Measurements from ENCODE around the gene MYPN. TPM values are rescaled to one million over a fixed set of nuclear protein-coding genes. Genes with fewer than 3 reads are reported as not detected.

Gene MYPN
- total RNA-seq, 2 donors from 2014 or later, result not detected

GRCh38 chr10:68253346-68253745 is 144.1 kb downstream of the MYPN start:
- 65% methylated on average over 1 of the region's 1 CpG; no CpG with 5 or more reads in 1 of the 2 experiments for WGBS, 2 experiments (ENCODE audit: insufficient coverage in 1 of 2, insufficient read length in 1 of 2)
- Histone ChIP-seq H3K9ac (ENCODE audit: extremely low read depth, low read length, poor library complexity, severe bottlenecking) (no peak overlapping the region), H3K4me1 (ENCODE audit: control insufficient read depth, insufficient read depth, low read length) (peaks cover 18% of the 10 kb centered on the region), H3K36me3 (ENCODE audit: control insufficient read depth, insufficient read depth, low read length) (no peaks in the 10 kb centered on the region), H3K4me3 (ENCODE audit: low read length) (no peak overlapping the region), H3K27me3 (ENCODE audit: control insufficient read depth, insufficient read depth, low read length, poor library complexity, severe bottlenecking) (no peaks in the 10 kb centered on the region), H3K9me3 (ENCODE audit: control insufficient read depth, low read length) (no peaks in the 10 kb centered on the region), H3K27ac (ENCODE audit: low read depth, low read length) (no peak overlapping the region)
- H3K4me3 Mint-ChIP-seq, result no peak overlapping the region
- H3K27ac Mint-ChIP-seq, result no peak overlapping the region
- no peak for DNase-seq
- peaks cover 26% of the 10 kb centered on the region for H3K4me1 Mint-ChIP-seq
- no peak for TF ChIP-seq CTCF (conservative IDR thresholded peaks at IDR 0.05)
- no peaks in the 10 kb centered on the region for H3K9me3 Mint-ChIP-seq
- H3K36me3 Mint-ChIP-seq (ENCODE audit: low read depth), result no peaks in the 10 kb centered on the region
- peaks cover 18% of the 10 kb centered on the region for H3K27me3 Mint-ChIP-seq (ENCODE audit: insufficient read depth)

DNA sequence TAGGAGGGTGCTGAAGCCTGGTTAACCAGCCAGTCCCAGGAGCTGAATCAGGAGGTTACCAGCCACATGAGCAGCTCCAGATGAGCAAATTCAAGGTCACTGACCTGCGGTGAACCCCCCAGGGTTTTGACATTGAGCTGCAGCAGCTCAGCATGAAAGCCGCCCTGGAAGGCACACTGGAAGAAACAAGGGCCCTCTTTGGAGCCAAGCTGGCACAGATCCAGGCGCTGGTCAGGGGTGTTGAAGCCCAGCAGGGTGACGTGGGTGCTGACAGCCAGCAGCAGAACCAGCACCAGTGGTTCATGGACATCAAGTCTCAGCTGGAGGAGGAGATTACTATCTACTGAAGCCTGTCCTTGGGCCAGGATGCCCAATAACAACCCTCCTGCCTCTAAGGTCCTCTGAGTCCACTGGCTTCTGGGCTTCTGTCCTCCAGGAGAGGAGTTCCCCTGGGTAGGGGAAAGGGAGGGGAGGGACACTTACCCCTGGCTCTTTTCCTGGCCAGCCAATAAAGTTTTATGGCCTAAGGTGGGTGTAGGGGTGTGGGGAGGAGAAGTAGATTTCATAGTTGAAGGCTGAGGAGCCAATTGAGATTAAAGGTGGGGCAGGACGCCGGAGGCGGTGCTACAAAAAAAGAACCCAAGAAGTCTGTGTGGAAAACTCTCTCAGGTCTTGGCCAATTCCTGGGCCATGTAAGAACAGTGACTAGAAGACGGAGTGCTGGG is 152.0 kb downstream of the MYPN start:
- no peak overlapping the region for H3K4me3 Mint-ChIP-seq
- H3K27me3 Mint-ChIP-seq (ENCODE audit: insufficient read depth), result no peaks in the 10 kb centered on the region
- no peaks in the 10 kb centered on the region for H3K36me3 Mint-ChIP-seq (ENCODE audit: low read depth)
- H3K27ac ChIP-seq (ENCODE audit: low read depth, low read length), result no peak overlapping the region
- no peak for TF ChIP-seq CTCF (conservative IDR thresholded peaks at IDR 0.05)
- 90 to 96% methylated on average over 7 to 8 of the region's 8 CpGs for WGBS, 2 experiments (ENCODE audit: insufficient coverage in 1 of 2, insufficient read length in 1 of 2)
- DNase-seq, result no peak
- no peak overlapping the region for H3K4me3 ChIP-seq (ENCODE audit: low read length)
- H3K27ac Mint-ChIP-seq, result no peak overlapping the region
- no peaks in the 10 kb centered on the region for H3K27me3 ChIP-seq (ENCODE audit: control insufficient read depth, insufficient read depth, low read length, poor library complexity, severe bottlenecking)
- no peaks in the 10 kb centered on the region for H3K4me1 ChIP-seq (ENCODE audit: control insufficient read depth, insufficient read depth, low read length)
- H3K36me3 ChIP-seq (ENCODE audit: control insufficient read depth, insufficient read depth, low read length), result no peaks in the 10 kb centered on the region
- H3K9me3 Mint-ChIP-seq, result peaks cover 22% of the 10 kb centered on the region
- H3K9ac ChIP-seq (ENCODE audit: extremely low read depth, low read length, poor library complexity, severe bottlenecking), result no peak overlapping the region
- no peaks in the 10 kb centered on the region for H3K4me1 Mint-ChIP-seq
- peaks cover 13% of the 10 kb centered on the region for H3K9me3 ChIP-seq (ENCODE audit: control insufficient read depth, low read length)

Other genes with a start within 250 kb of the MYPN start
- gene SIRT1, start 224.8 kb upstream of the MYPN start, total RNA-seq, result 10 to 100 TPM; 30.2 to 36.7 TPM
- gene HERC4, start 34.2 kb upstream of the MYPN start, total RNA-seq, result 10 to 100 TPM; 53.8 to 60.1 TPM
- gene ATOH7, start 122.6 kb downstream of the MYPN start, total RNA-seq, result under 1 TPM; 0.35 to 0.46 TPM
- gene HNRNPH3, start 222.6 kb downstream of the MYPN start, total RNA-seq, result 100 to 1,000 TPM; 217 to 228 TPM
- gene PBLD, start 223.4 kb downstream of the MYPN start, total RNA-seq, result 1 to 10 TPM; 5.0 to 5.3 TPM